ENCODE results near the gene CTSF.
"Not testable (repeated sequence)": the region's sequence is repeated elsewhere in the genome, so short reads cannot be mapped to it uniquely, and the experiment has no call there.

CTSF gene

DNA sequence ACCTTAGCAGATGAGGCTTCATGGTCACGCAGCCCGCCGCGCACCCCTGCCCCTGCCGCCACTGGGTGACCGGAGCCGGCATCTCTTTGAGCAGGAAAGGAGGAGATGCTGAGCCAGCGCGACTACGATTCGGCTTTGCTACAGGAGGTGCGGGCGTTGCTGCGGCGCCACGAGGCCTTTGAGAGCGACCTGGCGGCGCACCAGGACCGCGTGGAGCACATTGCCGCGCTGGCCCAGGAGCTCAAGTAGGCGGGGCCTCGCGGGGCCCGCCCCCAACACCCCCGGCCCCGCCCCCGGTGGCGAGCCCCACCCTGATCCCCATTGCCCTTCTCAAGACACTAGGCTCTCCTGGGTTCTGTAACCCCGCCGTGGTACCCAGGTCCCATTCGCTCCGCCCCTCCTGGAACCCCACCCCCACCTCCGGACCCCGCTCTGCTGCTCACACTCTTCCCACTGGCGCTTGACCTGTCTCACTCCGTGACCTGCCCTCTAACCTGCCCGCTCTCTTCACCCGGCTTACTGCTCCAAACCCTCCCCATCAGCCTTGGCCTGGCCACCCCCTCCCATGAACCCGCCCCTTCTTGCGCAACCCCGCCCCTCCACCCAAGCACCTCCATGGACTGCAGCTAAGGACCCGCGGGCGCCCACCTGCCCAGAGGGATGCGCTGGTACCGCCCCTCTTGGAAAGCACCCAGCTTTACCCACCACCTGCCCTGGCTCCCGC is 9.1 kb downstream of the CTSF start:
- no peak for DNase-seq (ENCODE audit: low read depth)

GRCh38 chr11:66557733-66558326 is 10.6 kb downstream of the CTSF start:
- no peak for DNase-seq (ENCODE audit: low read depth)

DNA sequence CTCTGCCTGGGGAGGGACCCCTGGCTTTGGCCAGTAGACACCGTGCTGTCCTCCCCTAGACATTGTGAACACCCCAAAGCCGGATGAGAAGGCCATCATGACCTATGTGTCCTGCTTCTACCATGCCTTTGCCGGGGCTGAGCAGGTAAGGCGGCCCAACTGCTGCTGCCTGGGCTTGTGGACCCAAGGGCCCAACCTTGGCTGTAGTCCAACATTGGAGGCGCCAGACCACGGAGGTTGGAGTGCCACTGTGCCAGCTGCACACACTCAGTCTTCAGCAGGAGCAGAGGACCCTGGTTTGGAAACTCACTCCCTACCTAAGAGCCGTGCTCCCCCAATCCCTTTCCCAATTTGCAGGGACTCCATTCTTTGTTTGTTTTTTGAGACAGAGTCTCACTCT is 12.3 kb downstream of the CTSF start:
- DNase-seq (ENCODE audit: low read depth), result no peak

GRCh38 chr11:66555416-66555815 is 13.0 kb downstream of the CTSF start:
- DNase-seq (ENCODE audit: low read depth), result no peak

- DNase-seq (ENCODE audit: low read depth), result no peak
These were observed 13.8 kb downstream of the CTSF start for GRCh38 chr11:66554602-66555001.

DNA sequence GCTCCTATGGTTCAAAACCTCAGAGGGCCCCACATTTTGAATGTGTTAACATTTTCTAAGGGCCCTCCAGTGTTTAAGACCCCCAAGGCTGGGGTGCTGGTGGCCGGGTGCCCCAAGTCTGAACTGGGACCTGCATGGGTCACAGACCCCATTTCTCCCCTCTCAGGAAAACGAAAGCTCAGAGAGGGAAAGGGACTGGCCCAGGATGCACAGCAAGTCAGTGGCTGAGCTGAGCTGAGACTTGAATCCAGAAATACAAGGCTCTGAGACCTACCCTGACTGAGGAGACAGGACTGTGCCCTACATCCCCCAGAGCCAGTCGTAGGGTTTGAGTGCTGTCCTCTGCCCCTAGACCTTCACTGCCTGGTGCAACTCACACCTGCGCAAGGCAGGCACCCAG is 17.5 kb downstream of the CTSF start:
- no peak for DNase-seq (ENCODE audit: low read depth)

GRCh38 chr11:66549696-66550095 is 18.7 kb downstream of the CTSF start:
- no peak for DNase-seq (ENCODE audit: low read depth)

DNA sequence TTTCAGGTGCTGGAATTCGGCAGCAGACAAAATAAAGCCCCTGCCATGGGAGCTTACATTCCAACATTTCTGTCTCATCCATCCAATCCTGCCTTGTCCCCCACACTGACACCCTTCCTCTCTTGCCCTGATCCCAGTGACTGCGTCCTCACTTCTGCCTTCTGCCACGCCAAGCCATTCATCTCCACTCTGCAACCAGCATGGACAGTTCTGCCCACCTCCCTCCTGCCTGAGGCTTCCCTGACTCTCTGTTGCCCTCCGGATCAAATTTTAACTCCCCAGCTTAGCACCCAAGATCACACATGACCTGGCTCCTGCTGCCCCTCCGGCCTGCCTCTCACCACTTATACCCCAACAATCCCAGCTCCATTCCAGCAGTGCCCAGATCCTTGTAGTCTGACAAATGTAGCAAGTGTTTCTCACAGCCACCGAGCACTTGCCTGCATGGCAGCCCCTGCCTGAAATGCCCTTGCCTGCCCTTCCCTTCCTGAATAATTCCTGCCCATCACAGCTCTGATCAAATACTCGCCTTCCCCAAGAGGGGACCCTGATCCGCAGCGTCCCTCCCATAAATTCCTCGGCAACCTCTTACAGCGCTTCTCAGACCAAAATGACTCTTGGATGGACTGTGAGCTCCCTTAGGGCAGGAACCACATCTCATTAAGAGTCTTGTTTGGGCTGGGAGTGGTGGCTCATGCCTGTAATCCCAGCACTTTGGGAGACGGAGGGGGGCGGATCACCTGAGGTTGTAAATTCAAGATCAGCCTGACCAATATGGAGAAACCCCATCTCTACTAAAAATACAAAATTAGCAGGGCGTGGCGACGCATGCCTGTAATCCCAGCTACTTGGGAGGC is 19.4 kb downstream of the CTSF start:
- no peak for DNase-seq (ENCODE audit: low read depth)

DNA sequence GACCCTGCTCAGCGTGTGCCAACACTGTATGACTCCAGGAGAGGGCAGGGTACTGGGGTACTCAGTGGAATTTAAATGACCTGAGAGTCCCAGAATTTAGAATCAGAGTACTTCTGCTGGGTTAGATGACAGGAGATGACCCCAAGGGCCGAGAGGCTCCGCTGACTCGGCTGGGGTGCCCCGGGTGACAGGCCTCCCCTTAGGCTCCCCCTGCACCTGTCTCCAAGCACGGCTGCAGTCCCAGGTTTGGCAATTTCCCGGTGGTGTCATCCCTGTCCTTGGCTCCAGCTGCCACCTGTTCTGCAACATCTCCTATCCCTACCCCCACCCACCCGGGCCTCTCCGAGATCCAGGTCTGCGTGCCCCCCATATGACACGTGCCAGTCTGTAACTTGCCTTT is 20.4 kb downstream of the CTSF start:
- no peak for DNase-seq (ENCODE audit: low read depth)

DNA sequence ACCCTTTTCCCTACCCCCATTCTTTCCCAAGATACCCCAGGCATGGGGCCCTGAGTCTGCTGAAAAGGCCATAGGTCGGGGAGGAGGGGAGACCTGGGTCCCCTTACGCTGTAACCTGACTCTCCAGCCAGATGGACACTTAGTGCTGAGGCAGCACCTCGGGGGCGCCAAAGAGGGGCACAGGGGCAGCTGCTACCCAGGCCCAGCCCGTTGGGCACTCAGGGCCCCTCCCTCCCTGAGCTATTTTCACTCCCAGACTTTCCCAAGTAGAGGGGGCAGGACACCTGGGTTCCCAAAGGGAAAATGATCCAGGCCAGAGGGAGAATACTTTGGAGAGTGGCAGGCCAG is 20.8 kb downstream of the CTSF start:
- no peak for DNase-seq (ENCODE audit: low read depth)

- DNase-seq (ENCODE audit: low read depth), result no peak
These were observed 21.3 kb downstream of the CTSF start for GRCh38 chr11:66546966-66547661.

- no peak for DNase-seq (ENCODE audit: low read depth)
These were observed 21.9 kb downstream of the CTSF start, which contains the start of gene ACTN3 for GRCh38 chr11:66546368-66546965. TSS of gene ACTN3 (plus strand) at chr11:66546903. CDS start at chr11:66546938, 35 bp downstream.

DNA sequence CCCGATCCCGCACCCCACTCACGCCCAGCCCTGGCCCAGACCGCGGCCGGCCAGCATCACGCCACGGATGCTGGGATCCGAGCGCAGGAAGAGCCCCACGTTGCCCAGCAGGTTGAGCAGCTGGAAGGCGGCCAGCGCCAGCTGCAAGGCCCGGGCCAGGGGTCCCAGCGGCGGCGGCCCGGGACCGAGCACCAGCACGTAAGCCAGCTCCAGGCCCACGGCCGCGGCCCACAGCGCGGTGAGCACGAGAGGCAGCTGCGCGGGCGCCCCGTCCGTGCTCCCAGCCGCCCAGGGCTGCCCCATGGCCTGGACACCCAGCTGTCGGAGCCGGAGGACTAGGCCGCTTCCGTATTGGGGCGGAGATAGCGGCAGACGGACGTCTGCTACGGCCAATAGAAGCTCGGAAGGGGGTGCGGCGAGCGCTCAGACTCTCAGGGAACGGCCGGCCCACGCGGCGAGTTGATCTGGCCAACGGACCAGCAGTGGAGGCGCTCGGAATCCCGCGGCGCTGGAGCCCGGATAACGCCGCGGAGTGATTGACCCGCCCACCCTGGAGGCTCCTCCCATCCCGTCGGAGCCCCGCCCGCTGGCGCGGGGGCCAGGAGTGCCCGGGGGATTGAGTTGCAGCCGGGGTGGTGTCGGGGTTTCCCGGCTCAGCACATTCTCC is 22.6 kb downstream of the CTSF start, which contains the start of gene ZDHHC24:
TSS of gene ZDHHC24 (minus strand) at position 348 of the 667 bp plus-strand sequence. CDS start at position 303, 45 bp downstream.
- DNase-seq (ENCODE audit: low read depth), result peak; percentile 72

DNA sequence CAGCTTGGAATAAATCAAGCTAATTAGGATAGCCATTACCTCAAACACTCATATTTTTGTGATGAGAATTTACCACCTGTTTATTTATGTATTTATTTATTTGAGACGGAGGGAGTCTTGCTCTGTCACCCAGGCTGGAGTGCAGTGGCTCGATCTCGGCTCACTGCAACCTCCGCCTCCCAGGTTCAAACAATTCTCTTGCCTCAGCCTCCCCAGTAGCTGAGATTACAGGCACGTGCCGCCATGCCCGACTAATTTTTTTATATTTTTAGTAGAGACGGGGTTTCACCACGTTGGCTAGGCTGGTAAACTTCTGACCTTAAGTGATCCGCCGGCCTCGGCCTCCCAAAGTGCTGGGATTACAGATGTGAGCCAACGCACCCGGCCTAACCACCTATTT is 23.5 kb downstream of the CTSF start:
- DNase-seq (ENCODE audit: low read depth), result not testable (repeated sequence)

DNA sequence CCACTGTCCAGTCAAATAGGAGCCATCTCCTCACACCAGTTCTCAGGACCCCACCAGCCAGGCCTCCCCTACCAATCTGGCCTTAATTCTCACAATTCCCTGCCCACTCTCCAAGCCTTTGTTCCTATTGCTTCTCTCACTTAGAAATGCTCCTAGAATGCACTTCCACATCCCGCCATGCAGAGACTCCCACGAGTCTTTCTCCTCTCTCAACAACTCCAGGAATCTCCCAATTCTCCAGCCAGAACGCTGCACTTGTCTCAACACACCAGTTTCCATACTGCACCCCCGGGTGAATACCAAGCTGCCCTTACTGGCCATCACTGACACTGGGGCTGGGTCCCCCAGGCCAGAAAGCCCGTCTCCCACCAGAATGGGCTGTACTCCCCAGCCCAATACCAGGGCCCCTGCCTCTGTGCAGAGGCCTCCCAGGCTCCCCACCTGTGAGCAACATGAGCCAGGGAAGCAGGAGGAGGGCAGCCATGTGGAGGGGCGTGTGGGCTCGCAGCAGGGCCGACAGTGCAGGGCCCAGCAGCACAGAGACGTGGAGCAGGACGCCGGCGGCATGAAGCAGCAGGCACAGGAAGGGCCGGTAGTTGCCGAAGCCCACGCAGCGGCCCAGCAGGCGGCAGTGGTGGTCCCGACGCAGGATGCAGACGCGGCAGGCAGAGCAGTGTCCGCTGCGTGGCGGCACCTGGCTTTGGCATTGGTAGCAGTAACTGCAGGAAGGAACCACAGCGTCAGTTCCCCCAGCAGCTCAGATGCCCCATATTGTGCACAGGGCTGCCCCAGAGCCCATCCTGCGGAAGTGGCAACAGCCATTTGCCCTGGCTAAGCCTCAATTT is 24.9 kb downstream of the CTSF start:
- peak; percentile 37 for DNase-seq (ENCODE audit: low read depth)

DNA sequence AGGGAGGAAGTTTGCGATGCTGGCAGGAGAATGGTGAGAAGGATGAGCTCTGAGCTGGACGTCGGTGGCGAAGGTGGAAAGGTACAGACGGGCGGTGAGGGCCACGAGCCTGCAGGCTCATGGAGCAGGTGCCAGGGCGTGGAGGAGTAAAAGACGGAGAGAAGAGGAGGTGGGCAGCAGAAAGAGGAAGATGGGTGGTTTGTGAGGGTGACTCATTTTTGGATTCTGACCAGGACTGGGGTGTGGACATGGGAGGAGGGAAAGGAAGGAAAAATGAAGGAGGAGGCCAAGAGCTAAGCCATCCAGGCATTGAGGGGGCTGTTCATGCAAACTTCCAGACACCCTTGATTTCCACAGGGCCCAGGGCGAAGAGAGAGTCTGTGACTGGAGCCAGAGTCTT is 26.0 kb downstream of the CTSF start:
- no peak for DNase-seq (ENCODE audit: low read depth)

DNA sequence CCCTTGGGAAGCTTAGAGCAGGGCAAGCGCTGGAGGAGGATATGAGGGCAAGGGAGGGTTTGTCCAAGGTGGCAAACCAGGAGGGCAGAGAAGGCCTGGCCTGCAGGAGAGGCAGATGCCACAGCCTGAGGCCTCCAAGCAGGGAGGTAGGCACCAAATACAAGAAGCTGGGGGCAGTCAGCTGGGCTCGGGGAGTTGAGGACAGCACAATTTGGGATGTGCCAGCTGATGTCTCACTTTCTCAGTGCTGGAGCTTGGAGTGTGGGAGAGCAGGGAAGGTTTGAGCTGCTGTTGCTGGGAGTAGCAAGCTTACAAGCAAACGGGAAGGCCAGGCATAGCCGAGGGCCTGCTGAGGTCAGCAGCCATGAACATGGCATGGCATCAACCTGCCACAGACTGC is 26.5 kb downstream of the CTSF start:
- no peak for DNase-seq (ENCODE audit: low read depth)

DNA sequence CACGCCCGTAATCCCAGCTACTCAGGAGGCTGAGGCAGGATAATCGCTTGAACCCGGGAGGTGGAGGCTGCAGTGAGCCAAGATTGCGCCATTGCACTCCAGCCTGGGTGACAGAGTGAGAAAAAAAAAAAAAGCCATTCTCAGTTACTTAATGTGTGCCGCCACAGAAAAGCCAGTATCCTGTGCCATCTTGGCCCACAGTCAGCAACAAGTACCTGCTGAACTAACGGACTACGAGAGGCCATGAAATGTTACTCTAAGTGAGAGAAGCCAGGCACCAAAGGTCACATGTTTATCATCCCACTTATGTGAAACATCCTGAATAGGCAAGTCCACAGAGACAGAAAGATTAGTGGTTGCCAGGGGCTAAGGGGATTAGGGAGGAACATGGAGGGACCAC is 27.8 kb downstream of the CTSF start:
- DNase-seq (ENCODE audit: low read depth), result not testable (repeated sequence)

DNA sequence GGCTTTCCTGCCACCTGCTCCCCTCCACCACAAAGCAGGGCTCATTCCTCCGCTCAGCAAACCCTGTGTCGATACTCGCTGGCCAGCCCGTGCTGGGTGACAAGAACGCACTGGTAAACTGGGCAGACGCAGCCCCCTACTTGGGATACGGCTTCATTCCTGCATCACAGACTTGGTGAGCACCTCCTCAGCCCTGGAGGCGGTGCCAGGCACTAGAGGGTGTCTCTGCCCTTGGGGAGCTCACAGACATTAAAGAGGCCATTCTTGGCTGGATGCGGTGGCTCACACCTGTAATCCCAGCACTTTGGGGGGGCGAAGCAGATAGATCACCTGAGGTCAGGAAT is 28.6 kb downstream of the CTSF start:
- no peak for DNase-seq (ENCODE audit: low read depth)

- DNase-seq (ENCODE audit: low read depth), result no peak
These were observed 29.1 kb downstream of the CTSF start for GRCh38 chr11:66539170-66539869.

All from stimulated activated CD8-positive, alpha-beta memory T cell treated with anti-CD3 and anti-CD28 coated beads, Interleukin-12 subunit alpha, Interleukin-12 subunit beta, amount 100 ng/mL, for 4 hours (primary cell).